Fibroblast of skin of left biceps (primary cell): ENCODE results near the gene ZSCAN31.
"Not testable (repeated sequence)": the region's sequence is repeated elsewhere in the genome, so short reads cannot be mapped to it uniquely, and the experiment has no call there.

Source experiments
- DNase-seq, 2 experiments: peaks; one replicate each; pipeline ENCODE4 v3.0.0-alpha.2; 2013; ENCODE audit warnings: low read depth in 2 of 2

The ZSCAN31 gene

GRCh38 chr6:28335564-28336283, at the start of gene ZSCAN31:
ZSCAN31 (minus strand) TSS chr6:28336148; CDS start chr6:28329683, 6,465 bp downstream.
- DNase-seq: peak; percentile 96 to 97

DNA sequence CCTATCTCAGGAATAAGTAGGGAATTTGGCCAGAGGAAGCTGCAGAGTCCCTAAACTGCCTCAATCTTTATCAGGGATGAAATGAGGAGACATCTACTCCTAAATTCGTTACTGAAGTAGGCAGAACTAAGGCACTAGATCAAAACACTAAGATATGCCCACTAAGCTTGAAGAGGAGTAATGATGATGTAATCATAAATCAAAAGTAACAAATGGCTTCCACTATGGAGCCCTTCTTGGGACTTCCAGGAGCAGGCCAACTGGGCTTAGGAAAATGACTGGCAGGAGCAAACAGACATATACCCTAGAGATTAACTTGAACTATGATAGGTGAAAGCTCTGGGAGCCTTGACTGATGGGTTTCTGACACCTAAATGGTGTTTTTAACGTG, 48.2 kb upstream of the ZSCAN31 start:
- no peak for DNase-seq

DNA sequence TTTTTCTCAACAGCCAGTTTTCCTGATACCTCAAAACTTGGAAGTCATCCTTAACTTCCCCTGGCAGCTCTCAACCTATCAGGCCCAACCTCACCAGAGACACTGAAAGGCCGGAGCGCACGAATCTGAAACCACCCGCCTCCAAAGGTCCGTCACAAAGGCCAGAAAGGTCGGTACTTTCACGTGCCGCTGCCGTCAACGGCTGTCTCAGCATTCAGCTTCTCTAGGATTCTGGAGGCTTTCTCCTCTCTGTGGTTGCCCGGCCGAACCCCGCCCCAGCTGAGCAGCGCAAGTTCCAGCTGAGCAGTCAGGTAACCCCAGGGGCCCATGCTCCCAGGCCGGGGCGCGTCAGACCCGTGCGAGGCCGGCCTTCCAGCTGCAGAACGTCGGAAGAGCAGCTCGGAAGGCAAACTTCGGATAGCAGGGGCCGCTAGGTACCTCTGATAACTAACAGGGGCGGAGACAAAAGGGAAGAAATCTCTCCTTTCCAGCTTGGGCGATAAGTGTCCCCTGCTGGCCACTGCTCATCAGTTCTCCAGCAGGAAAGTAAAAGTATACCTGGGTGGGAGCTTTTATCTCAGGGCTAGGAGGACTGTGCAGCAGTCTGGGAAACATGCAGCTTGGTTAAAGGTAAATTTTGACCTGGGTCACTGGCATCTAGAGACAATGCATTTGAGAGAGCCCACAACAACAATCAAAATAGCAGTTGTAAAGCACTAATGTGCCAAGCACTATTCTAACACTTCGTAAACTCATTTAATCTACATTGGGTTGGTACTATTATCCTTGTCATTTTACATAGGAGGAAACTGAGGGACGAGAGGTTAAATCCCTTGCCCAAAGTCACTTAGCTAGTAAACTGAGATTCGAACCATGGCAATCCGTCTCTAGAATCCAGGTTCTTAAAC, 47.5 kb upstream of the ZSCAN31 start:
- peak in 1 of 2 experiments; percentile 16 for DNase-seq

DNA sequence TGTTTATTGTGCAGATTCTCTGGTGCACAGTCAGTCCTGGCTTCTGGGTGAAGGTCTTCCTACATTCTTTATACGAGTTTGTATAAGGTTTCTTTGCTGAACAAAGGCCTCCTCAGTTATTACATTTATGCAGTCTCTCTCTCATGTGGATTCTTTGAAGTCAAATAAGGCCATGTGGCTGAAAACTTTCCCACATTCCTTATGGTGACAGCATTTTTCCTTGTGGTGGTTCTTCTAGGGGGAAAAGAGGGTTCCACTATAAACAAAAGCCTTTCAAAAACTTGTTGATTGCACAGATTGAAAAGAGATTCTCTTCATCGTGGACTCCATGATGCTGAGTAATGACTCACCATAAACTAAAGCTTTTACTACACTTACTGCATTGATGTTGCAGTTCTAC, 44.4 kb upstream of the ZSCAN31 start:
- DNase-seq: no peak

GRCh38 chr6:28378644-28379043, 42.7 kb upstream of the ZSCAN31 start:
- no peak for DNase-seq

GRCh38 chr6:28377879-28378278, 41.9 kb upstream of the ZSCAN31 start:
- no peak for DNase-seq

GRCh38 chr6:28373925-28374324, 38.0 kb upstream of the ZSCAN31 start:
- DNase-seq: no peak

GRCh38 chr6:28371706-28372451, 35.9 kb upstream of the ZSCAN31 start:
- no peak for DNase-seq

GRCh38 chr6:28371280-28371679, 35.3 kb upstream of the ZSCAN31 start:
- no peak for DNase-seq

- no peak for DNase-seq
Measured at GRCh38 chr6:28370440-28370839, 34.5 kb upstream of the ZSCAN31 start.

GRCh38 chr6:28369463-28369862, 33.5 kb upstream of the ZSCAN31 start:
- no peak for DNase-seq

- no peak for DNase-seq
Measured at GRCh38 chr6:28368522-28368921, 32.6 kb upstream of the ZSCAN31 start.

DNA sequence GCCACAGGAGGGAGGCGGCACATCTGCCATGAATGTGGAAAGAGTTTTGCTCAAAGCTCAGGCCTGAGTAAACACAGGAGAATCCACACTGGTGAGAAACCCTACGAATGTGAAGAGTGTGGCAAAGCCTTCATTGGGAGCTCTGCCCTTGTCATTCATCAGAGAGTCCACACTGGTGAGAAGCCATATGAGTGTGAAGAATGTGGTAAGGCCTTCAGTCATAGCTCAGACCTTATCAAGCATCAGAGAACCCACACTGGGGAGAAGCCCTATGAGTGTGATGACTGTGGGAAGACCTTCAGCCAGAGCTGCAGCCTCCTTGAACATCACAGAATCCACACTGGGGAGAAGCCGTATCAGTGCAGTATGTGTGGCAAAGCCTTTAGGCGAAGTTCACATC, 29.6 kb upstream of the ZSCAN31 start:
- not testable (repeated sequence) for DNase-seq

DNA sequence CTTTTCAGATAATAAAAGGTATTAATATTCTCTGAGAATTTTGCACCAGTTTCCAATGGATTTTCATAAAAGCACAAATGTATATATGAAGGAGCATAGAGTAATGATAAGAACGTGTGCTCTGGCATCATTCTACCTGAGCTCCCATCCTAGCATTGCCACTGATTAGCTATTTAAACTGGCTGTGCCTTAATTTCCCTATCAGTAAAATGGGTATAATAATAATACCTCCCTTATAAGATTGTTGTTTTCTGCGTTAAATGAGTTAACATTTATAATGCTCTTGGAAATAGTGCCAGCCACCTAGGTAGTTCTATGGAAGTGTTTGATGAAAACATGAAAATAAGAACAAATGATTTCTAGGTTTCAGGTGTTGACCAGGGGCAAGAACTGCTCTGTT, 25.0 kb upstream of the ZSCAN31 start:
- DNase-seq: no peak

GRCh38 chr6:28359562-28359961, 23.6 kb upstream of the ZSCAN31 start:
- not testable (repeated sequence) for DNase-seq

GRCh38 chr6:28357036-28357435, 21.1 kb upstream of the ZSCAN31 start:
- DNase-seq: no peak

GRCh38 chr6:28356666-28357020, 20.7 kb upstream of the ZSCAN31 start:
- no peak for DNase-seq

GRCh38 chr6:28355743-28356665, 20.1 kb upstream of the ZSCAN31 start:
- peak; percentile 55 to 58 for DNase-seq

- no peak for DNase-seq
Measured at GRCh38 chr6:28354688-28355554, 19.0 kb upstream of the ZSCAN31 start.

DNA sequence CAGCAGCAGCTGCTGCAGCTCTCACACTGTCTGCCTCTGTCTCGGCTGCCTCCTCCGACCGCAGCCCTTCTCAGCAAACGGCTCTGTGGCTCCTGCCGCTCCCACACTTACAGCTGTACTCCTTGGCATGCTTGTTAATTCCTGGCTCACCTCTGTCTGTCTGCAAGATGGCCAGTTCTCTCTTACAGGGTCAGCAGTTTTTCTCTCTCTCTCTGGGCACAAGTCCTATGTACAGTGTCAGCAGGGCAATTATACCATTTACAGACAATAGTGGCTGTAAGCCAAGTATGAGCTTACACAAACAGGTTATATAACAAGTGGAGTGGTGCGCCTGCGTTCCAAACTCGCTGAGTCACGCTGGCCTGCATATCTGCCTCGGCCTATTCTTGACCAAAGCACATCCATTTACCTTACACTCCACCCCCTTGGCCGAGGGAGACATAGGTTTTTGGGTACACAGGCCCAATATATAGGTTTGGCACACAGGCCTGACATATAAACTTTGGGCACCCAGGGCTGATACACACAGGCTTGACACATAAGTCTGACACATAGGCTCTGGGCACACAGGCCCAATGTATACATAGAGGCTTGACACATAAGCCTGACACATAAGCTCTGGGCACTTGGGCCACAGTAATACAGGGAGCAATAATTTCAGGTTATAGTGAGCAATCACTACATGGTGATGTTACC, 18.2 kb upstream of the ZSCAN31 start:
- DNase-seq: no peak
